Caco-2 (cell line): ENCODE results near the gene SLC2A4. TPM values are rescaled to one million over a fixed set of nuclear protein-coding genes. Genes with fewer than 3 reads are reported as not detected.
A peak's percentile ranks its signal among the peaks of the same experiment; 100 is the strongest.

ENCODE experiments used
- BruUV-seq: library from RNA; stranded (reverse); fragments of 400-500 nt; replicated peaks from 2 replicates; lab custom pipeline; 2021; lab: Mats Ljungman, UMichigan
- CTCF ChIA-PET: fragments of 300-600 bp; sonication (Branson Sonifier 250); formaldehyde crosslinking; loops from one replicate; lab custom pipeline; 2022; ENCODE audit warnings: antibody characterized with exemption; lab: Charles Lee
- POLR2A ChIA-PET: fragments of 300-600 bp; sonication (Branson Sonifier 250); formaldehyde crosslinking; loops from one replicate; lab custom pipeline; 2022; ENCODE audit warnings: antibody characterized with exemption; lab: Charles Lee
- DNase-seq, 2 experiments: peaks; one replicate each; pipeline versions ENCODE4 v3.0.0 to v3.0.0-alpha.2; 2020 to 2022
- H3K27me3 ChIP-seq: replicated peaks from 2 replicates; pipeline ENCODE4 v1.6.0; 2011; ENCODE audit warnings: low read length; ENCODE audit not compliant: control insufficient read depth, insufficient read depth
- H3K36me3 ChIP-seq: 2 replicates; pipeline ENCODE4 v1.5.1; 2011; ENCODE audit warnings: low read length; ENCODE audit not compliant: control insufficient read depth, insufficient read depth
- H3K4me1 ChIP-seq: fragments of 250-450 bp; sonication (Bioruptor Pico); 2 replicates; pipeline ENCODE4 v1.5.1; 2020; ENCODE audit warnings: mild to moderate bottlenecking
- H3K4me3 ChIP-seq: 2 replicates; pipeline ENCODE4 v1.5.1; 2011; ENCODE audit warnings: low read depth, mild to moderate bottlenecking, control low read depth, low read length
- H3K9me3 ChIP-seq: fragments of 250-450 bp; sonication (Bioruptor Pico); 2 replicates; pipeline ENCODE4 v1.5.1; 2020; ENCODE audit warnings: mild to moderate bottlenecking, moderate library complexity
- H3K27ac Mint-ChIP-seq: one replicate; pipeline ENCODE4 v1.8.0; 2022; ENCODE audit warnings: mixed read lengths; ENCODE audit not compliant: unreplicated experiment
- H3K27me3 Mint-ChIP-seq: one replicate; pipeline ENCODE4 v1.8.0; 2022; ENCODE audit warnings: mixed read lengths; ENCODE audit not compliant: insufficient read depth, unreplicated experiment
- H3K36me3 Mint-ChIP-seq: one replicate; pipeline ENCODE4 v1.8.0; 2022; ENCODE audit warnings: mild to moderate bottlenecking, mixed read lengths; ENCODE audit not compliant: insufficient read depth, unreplicated experiment
- H3K4me1 Mint-ChIP-seq: one replicate; pipeline ENCODE4 v1.8.0; 2022; ENCODE audit warnings: low read depth, mixed read lengths; ENCODE audit not compliant: unreplicated experiment
- H3K4me3 Mint-ChIP-seq: one replicate; pipeline ENCODE4 v1.8.0; 2022; ENCODE audit warnings: mild to moderate bottlenecking, moderate library complexity, mixed read lengths; ENCODE audit not compliant: unreplicated experiment
- H3K9me3 Mint-ChIP-seq: one replicate; pipeline ENCODE4 v1.8.0; 2022; ENCODE audit warnings: mixed read lengths; ENCODE audit not compliant: unreplicated experiment
- CTCF ChIP-seq, 2 experiments: fragments of 200-600 bp in 1 of 2; IDR thresholded peaks; 1 replicate in 1 of 2; 2 replicates in 1 of 2; pipeline versions ENCODE4 v1.5.1 to v1.8.0; 2011 to 2022; ENCODE audit warnings: antibody characterized with exemption in 1 of 2, control low read depth in 1 of 2, inconsistent platforms in 1 of 2, low read depth in 1 of 2, low read length in 1 of 2, mild to moderate bottlenecking in 1 of 2, moderate library complexity in 1 of 2; ENCODE audit not compliant: insufficient read depth in 1 of 2, severe bottlenecking in 1 of 2, unreplicated experiment in 1 of 2
- intact Hi-C: fragments of 100-400 bp; cut with micrococcal nuclease; formaldehyde crosslinking; loops from one replicate; pipeline ENCODE4 v1.10.0; 2022; ENCODE audit not compliant: unreplicated experiment
- total RNA-seq: library from RNA; stranded (reverse); gene quantifications from 2 replicates; pipeline ENCODE4 v1.2.3, GENCODE V29; 2022

SLC2A4 gene
- total RNA-seq, 1 experiment from 2014 or later, result 0.88 TPM

DNA sequence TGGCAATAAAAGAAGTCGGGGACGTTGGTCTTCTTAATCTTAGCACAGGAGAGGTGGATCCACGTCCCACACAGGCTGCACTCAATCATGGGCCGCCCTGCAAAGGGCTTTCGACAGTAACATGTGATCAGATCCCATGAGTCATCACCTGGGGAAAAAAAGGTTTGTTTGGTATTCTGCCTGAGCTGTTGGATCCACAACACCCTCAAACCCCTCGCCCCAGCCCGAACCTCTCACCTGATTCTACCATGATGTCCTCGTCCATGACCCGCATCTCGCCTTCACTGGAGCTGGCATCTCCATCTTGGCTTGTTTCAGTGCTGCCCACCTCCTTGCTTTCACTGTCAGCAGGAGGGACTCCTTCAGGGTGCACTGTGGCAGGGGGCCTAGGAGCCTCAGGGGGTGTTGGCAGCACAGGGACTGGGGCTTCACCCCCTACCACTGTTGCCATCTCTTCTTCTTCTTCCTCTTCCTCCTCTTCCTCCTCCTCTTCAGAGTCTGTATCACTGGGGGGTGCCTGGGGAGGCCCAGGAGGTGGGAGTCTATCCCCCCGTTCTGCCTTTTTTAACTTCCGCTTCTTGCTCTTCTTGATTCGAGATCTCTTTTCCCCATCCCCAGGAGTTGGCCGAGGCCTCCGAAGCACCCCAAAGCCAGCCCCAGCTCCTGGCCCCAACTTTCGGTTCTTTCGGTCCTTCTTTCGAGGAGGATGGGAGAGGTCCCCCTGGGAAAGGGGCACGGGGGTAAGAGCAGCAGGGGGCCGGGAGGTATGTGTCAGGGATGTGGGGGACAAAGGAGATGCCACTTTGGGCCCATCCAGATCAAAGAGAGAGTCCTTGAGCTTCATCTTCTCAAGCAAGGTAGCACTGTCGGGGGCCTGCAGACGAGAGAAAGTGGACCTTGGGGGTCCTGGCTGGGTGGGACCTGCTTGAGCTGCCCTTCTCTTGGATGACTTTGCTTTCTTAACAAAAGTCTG, 45.5 kb upstream of the SLC2A4 start:
- Mint-ChIP-seq H3K4me1 (peaks cover 22% of the 10 kb centered on the region), H3K27ac (peak overlapping the region; percentile 48), H3K27me3 (no peaks in the 10 kb centered on the region), H3K9me3 (no peaks in the 10 kb centered on the region), H3K36me3 (peaks cover 63% of the 10 kb centered on the region), H3K4me3 (peak overlapping the region; percentile 11)
- no peak for DNase-seq
- BruUV-seq, result no TSS peak
- intact Hi-C loops, result no loop called here
- POLR2A ChIA-PET, result no interaction called here
- Histone ChIP-seq H3K36me3 (no peaks in the 10 kb centered on the region; the same call in 1 of the 2 replicates), H3K9me3 (no peaks in the 10 kb centered on the region), H3K4me1 (peaks cover 6% of the 10 kb centered on the region; the same call in 1 of the 2 replicates), H3K4me3 (no peak overlapping the region), H3K27me3 (no peaks in the 10 kb centered on the region)
- TF ChIP-seq CTCF (IDR thresholded peaks at IDR 0.05; ENCODE audit: insufficient read depth in 1 of 2, low read depth in 1 of 2, low read length in 1 of 2, severe bottlenecking in 1 of 2, unreplicated experiment in 1 of 2), result no peak
- CTCF ChIA-PET, result no interaction called here

GRCh38 chr17:7236808-7237207, 44.7 kb upstream of the SLC2A4 start:
- Histone ChIP-seq H3K36me3 (no peaks in the 10 kb centered on the region; the same call in 1 of the 2 replicates), H3K4me3 (no peak overlapping the region), H3K4me1 (peaks cover 6% of the 10 kb centered on the region; the same call in 1 of the 2 replicates), H3K9me3 (no peaks in the 10 kb centered on the region), H3K27me3 (no peaks in the 10 kb centered on the region)
- POLR2A ChIA-PET, result no interaction called here
- intact Hi-C loops, result no loop called here
- Mint-ChIP-seq H3K36me3 (peaks cover 63% of the 10 kb centered on the region), H3K27me3 (no peaks in the 10 kb centered on the region), H3K27ac (peak overlapping the region; percentile 73), H3K4me3 (peak overlapping the region; percentile 93), H3K4me1 (peaks cover 27% of the 10 kb centered on the region), H3K9me3 (no peaks in the 10 kb centered on the region)
- TF ChIP-seq CTCF (IDR thresholded peaks at IDR 0.05; ENCODE audit: insufficient read depth in 1 of 2, low read depth in 1 of 2, low read length in 1 of 2, severe bottlenecking in 1 of 2, unreplicated experiment in 1 of 2), result no peak
- DNase-seq, result no peak
- CTCF ChIA-PET, result no interaction called here
- no TSS peak for BruUV-seq

- no peaks in the 10 kb centered on the region for H3K27me3 Mint-ChIP-seq
- Histone ChIP-seq H3K27me3 (no peaks in the 10 kb centered on the region), H3K9me3 (no peaks in the 10 kb centered on the region), H3K4me1 (peaks cover 6% of the 10 kb centered on the region; the same call in 1 of the 2 replicates), H3K4me3 (peak overlapping the region; percentile 77), H3K36me3 (no peaks in the 10 kb centered on the region; the same call in 1 of the 2 replicates)
- CTCF ChIA-PET, result interaction anchor here (0.6 kb wide), 1 partner anchor 414 kb away, joined by 3 read pairs; no protein-coding TSS in a partner anchor
- H3K27ac Mint-ChIP-seq, result peak overlapping the region; percentile 73
- BruUV-seq, result no TSS peak
- H3K9me3 Mint-ChIP-seq, result no peaks in the 10 kb centered on the region
- DNase-seq, result no peak
- TF ChIP-seq CTCF (IDR thresholded peaks at IDR 0.05; ENCODE audit: insufficient read depth in 1 of 2, low read depth in 1 of 2, low read length in 1 of 2, severe bottlenecking in 1 of 2, unreplicated experiment in 1 of 2), result no peak
- H3K4me3 Mint-ChIP-seq, result peak overlapping the region; percentile 93
- peaks cover 63% of the 10 kb centered on the region for H3K36me3 Mint-ChIP-seq
- POLR2A ChIA-PET, result interaction anchor here (0.6 kb wide), 1 partner anchor 202 kb away, joined by 3 read pairs; the partner anchor contains the start of gene FGF11
- intact Hi-C loops, result no loop called here
- peaks cover 23% of the 10 kb centered on the region for H3K4me1 Mint-ChIP-seq
Observed at GRCh38 chr17:7237266-7237760, 44.2 kb upstream of the SLC2A4 start.
